Natural killer cell (primary cell): Measurements from ENCODE around the gene NFASC. TPM values are rescaled to one million over a fixed set of nuclear protein-coding genes. Genes with fewer than 3 reads are reported as not detected.

ENCODE experiments used
- ATAC-seq, 3 donors: fragments of 150-1000 bp in 2 of 3; fragments of 200-7000 bp in 1 of 3; cut with Tn5 transposase; 1 replicate in 1 of 3; 2 replicates in 2 of 3; pipeline ENCODE4 v1.10.0; 2021; ENCODE audit warnings: mild to moderate bottlenecking in 2 of 3, moderate library complexity in 2 of 3
- DNase-seq, 2 donors: peaks; one replicate each; pipeline versions ENCODE4 v3.0.0 to v3.0.0-alpha.2; 2013 to 2021; ENCODE audit warnings: mixed read lengths in 1 of 2
- H3K27ac ChIP-seq: one replicate; pipeline ENCODE4 v1.5.1; 2013; ENCODE audit warnings: mild to moderate bottlenecking, low read length
- H3K27me3 ChIP-seq: one replicate; pipeline ENCODE4 v1.6.1; 2013; ENCODE audit warnings: low read length; ENCODE audit not compliant: control insufficient read depth, insufficient read depth
- H3K36me3 ChIP-seq: one replicate; pipeline ENCODE4 v1.6.1; 2013; ENCODE audit warnings: low read length; ENCODE audit not compliant: control insufficient read depth, insufficient read depth
- H3K4me1 ChIP-seq: one replicate; pipeline ENCODE4 v1.6.1; 2013; ENCODE audit warnings: low read length; ENCODE audit not compliant: control insufficient read depth, insufficient read depth
- H3K4me3 ChIP-seq: one replicate; pipeline ENCODE4 v1.5.1; 2013; ENCODE audit warnings: low read length
- H3K9me3 ChIP-seq: one replicate; pipeline ENCODE4 v1.6.1; 2013; ENCODE audit warnings: low read length; ENCODE audit not compliant: control insufficient read depth, insufficient read depth
- H3K27ac Mint-ChIP-seq, 2 donors: one replicate each; pipeline ENCODE4 v1.8.0; 2022; ENCODE audit warnings: mild to moderate bottlenecking in 2 of 2, mixed read lengths in 2 of 2, moderate library complexity in 1 of 2
- H3K27me3 Mint-ChIP-seq, 2 donors: one replicate each; pipeline ENCODE4 v1.8.0; 2022; ENCODE audit warnings: low read depth in 2 of 2, mixed read lengths in 2 of 2
- H3K36me3 Mint-ChIP-seq: one replicate; pipeline ENCODE4 v1.8.0; 2022; ENCODE audit warnings: mixed read lengths
- H3K4me1 Mint-ChIP-seq, 2 donors: one replicate each; pipeline ENCODE4 v1.8.0; 2022; ENCODE audit warnings: mixed read lengths in 2 of 2
- H3K4me3 Mint-ChIP-seq: one replicate; pipeline ENCODE4 v1.8.0; 2022; ENCODE audit warnings: mild to moderate bottlenecking, moderate library complexity, mixed read lengths
- H3K9me3 Mint-ChIP-seq, 2 donors: one replicate each; pipeline ENCODE4 v1.8.0; 2022; ENCODE audit warnings: mixed read lengths in 2 of 2
- CTCF ChIP-seq: fragments of 200-600 bp; IDR thresholded peaks from one replicate; pipeline ENCODE4 v1.8.0; 2022; ENCODE audit warnings: antibody characterized with exemption
- WGBS: methylation state at CpG from one replicate; pipeline ENCODE4 v1.1.7; 2013; ENCODE audit warnings: missing lambda C conversion rate; ENCODE audit not compliant: insufficient coverage; 5-methylcytosine and 5-hydroxymethylcytosine counted together
- intact Hi-C: fragments of 100-400 bp; cut with micrococcal nuclease; formaldehyde crosslinking; loops from one replicate; pipeline ENCODE4 v1.14.2; 2022
- total RNA-seq, 4 donors: library from RNA; stranded (reverse); fragments of 120-200 nt in 1 of 4; gene quantifications; one replicate each; pipeline versions ENCODE4 v1.2.3 to v1.2.4, GENCODE V29; 2013 to 2022

The NFASC gene
- total RNA-seq, 3 donors from 2014 or later (not counting 1 experiment from before 2014, with no cell fraction given) = 0.09 to 0.27 TPM; not detected in 1

GRCh38 chr1:204896787-204897469 is 26.3 kb downstream of the NFASC start:
- Mint-ChIP-seq H3K27ac (no peak overlapping the region), H3K36me3 (no peaks in the 10 kb centered on the region), H3K4me1 (no peaks in the 10 kb centered on the region), H3K4me3 (no peak overlapping the region), H3K9me3 (no peaks in the 10 kb centered on the region), H3K27me3 (peaks cover 40 to 43% of the 10 kb centered on the region in 2 donors)
- H3K36me3 ChIP-seq = no peaks in the 10 kb centered on the region
- no peaks in the 10 kb centered on the region for H3K27me3 ChIP-seq
- H3K4me1 ChIP-seq = no peaks in the 10 kb centered on the region
- no peak for TF ChIP-seq CTCF
- WGBS = 82% methylated on average over 5 of the region's 5 CpGs
- no peaks in the 10 kb centered on the region for H3K9me3 ChIP-seq
- DNase-seq (no peak), ATAC-seq (no peak)
- no peak overlapping the region for H3K27ac ChIP-seq
- intact Hi-C loops = no loop called here
- H3K4me3 ChIP-seq = no peak overlapping the region

GRCh38 chr1:204900721-204901120 is 30.1 kb downstream of the NFASC start:
- no peak overlapping the region for H3K4me3 ChIP-seq
- no peak overlapping the region for H3K27ac Mint-ChIP-seq
- H3K4me3 Mint-ChIP-seq = no peak overlapping the region
- no peaks in the 10 kb centered on the region for H3K36me3 ChIP-seq
- no peak for DNase-seq
- no peaks in the 10 kb centered on the region for H3K9me3 Mint-ChIP-seq
- no peaks in the 10 kb centered on the region for H3K4me1 Mint-ChIP-seq
- no peaks in the 10 kb centered on the region for H3K36me3 Mint-ChIP-seq
- H3K4me1 ChIP-seq = no peaks in the 10 kb centered on the region
- TF ChIP-seq CTCF = no peak
- no peak overlapping the region for H3K27ac ChIP-seq
- ATAC-seq = no peak
- H3K27me3 Mint-ChIP-seq = peaks cover 26 to 47% of the 10 kb centered on the region in 2 donors
- H3K27me3 ChIP-seq = no peaks in the 10 kb centered on the region
- intact Hi-C loops = no loop called here
- no peaks in the 10 kb centered on the region for H3K9me3 ChIP-seq
- 91% methylated on average over 2 of the region's 2 CpGs for WGBS

- no peak for ATAC-seq
- no peak overlapping the region for H3K4me3 ChIP-seq
- WGBS = 77% methylated on average over 6 of the region's 6 CpGs
- Mint-ChIP-seq H3K27me3 (peaks cover 23 to 39% of the 10 kb centered on the region in 2 donors), H3K9me3 (no peaks in the 10 kb centered on the region), H3K4me3 (no peak overlapping the region), H3K4me1 (no peaks in the 10 kb centered on the region), H3K27ac (no peak overlapping the region), H3K36me3 (no peaks in the 10 kb centered on the region)
- DNase-seq = no peak
- no peaks in the 10 kb centered on the region for H3K36me3 ChIP-seq
- no peak overlapping the region for H3K27ac ChIP-seq
- H3K4me1 ChIP-seq = no peaks in the 10 kb centered on the region
- no peaks in the 10 kb centered on the region for H3K9me3 ChIP-seq
- TF ChIP-seq CTCF = no peak
- H3K27me3 ChIP-seq = peaks cover 2% of the 10 kb centered on the region
- intact Hi-C loops = no loop called here
These were observed 32.0 kb downstream of the NFASC start for GRCh38 chr1:204902671-204903070.
